ENCODE results near the gene NR1I2. TPM values are rescaled to one million over a fixed set of nuclear protein-coding genes. Genes with fewer than 3 reads are reported as not detected.

Gene NR1I2
- total and polyA plus RNA-seq, 2 donors (not counting 3 experiments of a cell fraction or from before 2014, with no cell fraction given), result 0.03 TPM; not detected in 1

DNA sequence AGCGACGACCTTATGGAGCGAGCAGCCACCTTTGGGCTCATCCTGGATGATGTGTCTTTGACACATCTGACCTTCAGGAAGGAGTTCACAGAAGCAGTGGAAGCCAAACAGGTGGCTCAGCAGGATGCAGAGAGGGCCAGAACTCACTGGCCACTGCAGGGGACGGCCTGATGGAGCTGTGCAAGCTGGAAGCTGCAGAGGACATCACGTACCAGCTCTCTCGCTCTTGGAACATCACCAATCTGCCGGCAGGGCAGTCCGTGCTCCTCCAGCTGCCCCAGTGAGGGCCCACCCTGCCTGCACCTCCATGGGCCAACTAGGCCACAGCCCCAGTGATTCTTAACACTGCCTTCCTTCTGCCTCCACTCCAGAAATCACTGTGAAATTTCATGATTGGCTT, 10.4 kb downstream of the NR1I2 start:
- H3K4me1 ChIP-seq (ENCODE audit: control insufficient read depth, extremely low read depth, insufficient read depth, low read length), result peaks cover 5% of the 10 kb centered on the region
- no peaks in the 10 kb centered on the region for H3K36me3 ChIP-seq (ENCODE audit: control insufficient read depth in 2 of 2, extremely low read depth in 1 of 2, insufficient read depth in 2 of 2, low read length in 2 of 2)
- H2AFZ ChIP-seq (ENCODE audit: low read depth, low read length), result no peak overlapping the region
- no peak overlapping the region for H3K27ac ChIP-seq (ENCODE audit: insufficient read depth, low read depth, low read length)
- no TSS peak for BruUV-seq (replicated peaks)
- FAIRE-seq (no peak), DNase-seq (ENCODE audit: low read depth, low spot score) (no peak)
- H3K4me3 ChIP-seq (replicated peaks in 1 of 3; ENCODE audit: insufficient read depth in 1 of 3, low read depth in 1 of 3, low read length in 3 of 3), result no peak overlapping the region
- ChIA-PET CTCF (no interaction called here), POLR2A (interaction anchor here (1.0 kb wide), 1 partner anchor 14 kb away, joined by 4 read pairs; no protein-coding TSS in a partner anchor)
- no peaks in the 10 kb centered on the region for H3K27me3 ChIP-seq (ENCODE audit: control insufficient read depth in 2 of 2, insufficient read depth in 2 of 2, low read length in 2 of 2)
- no peaks in the 10 kb centered on the region for H3K9me1 ChIP-seq (replicated peaks; ENCODE audit: control insufficient read depth, extremely low read depth, insufficient read depth, low read length)
- no peak overlapping the region for H3K4me2 ChIP-seq (ENCODE audit: insufficient read depth, low read length)
- H3K79me2 ChIP-seq (ENCODE audit: control insufficient read depth, insufficient read depth, low read length), result no peaks in the 10 kb centered on the region
- H3K9ac ChIP-seq (replicated peaks; ENCODE audit: extremely low read depth, insufficient read depth, low read length), result no peak overlapping the region
- intact Hi-C loops (cut with micrococcal nuclease), result no loop called here
- dilution Hi-C loops (cut with MboI; ENCODE audit: extremely low pct_ligation_motif_present, low sequenced_read_pairs), result no loop called here
- H3K9me3 ChIP-seq (replicated peaks; ENCODE audit: control insufficient read depth, insufficient read depth, low read length), result no peaks in the 10 kb centered on the region
- no peak for TF ChIP-seq POLR2A (IDR thresholded peaks at IDR 0.05; ENCODE audit: low read depth, low read length)
- TF ChIP-seq GATA2 (IDR thresholded peaks at IDR 0.05; ENCODE audit: insufficient read depth, insufficient read length, low read depth, low read length), result no peak
- TF ChIP-seq, protein P1, sequence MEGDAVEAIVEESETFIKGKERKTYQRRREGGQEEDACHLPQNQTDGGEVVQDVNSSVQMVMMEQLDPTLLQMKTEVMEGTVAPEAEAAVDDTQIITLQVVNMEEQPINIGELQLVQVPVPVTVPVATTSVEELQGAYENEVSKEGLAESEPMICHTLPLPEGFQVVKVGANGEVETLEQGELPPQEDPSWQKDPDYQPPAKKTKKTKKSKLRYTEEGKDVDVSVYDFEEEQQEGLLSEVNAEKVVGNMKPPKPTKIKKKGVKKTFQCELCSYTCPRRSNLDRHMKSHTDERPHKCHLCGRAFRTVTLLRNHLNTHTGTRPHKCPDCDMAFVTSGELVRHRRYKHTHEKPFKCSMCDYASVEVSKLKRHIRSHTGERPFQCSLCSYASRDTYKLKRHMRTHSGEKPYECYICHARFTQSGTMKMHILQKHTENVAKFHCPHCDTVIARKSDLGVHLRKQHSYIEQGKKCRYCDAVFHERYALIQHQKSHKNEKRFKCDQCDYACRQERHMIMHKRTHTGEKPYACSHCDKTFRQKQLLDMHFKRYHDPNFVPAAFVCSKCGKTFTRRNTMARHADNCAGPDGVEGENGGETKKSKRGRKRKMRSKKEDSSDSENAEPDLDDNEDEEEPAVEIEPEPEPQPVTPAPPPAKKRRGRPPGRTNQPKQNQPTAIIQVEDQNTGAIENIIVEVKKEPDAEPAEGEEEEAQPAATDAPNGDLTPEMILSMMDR (IDR thresholded peaks at IDR 0.05; ENCODE audit: extremely low read depth in 1 of 2, insufficient read depth in 1 of 2, low read depth in 1 of 2, low read length in 2 of 2), result no peak
- TF ChIP-seq, protein P2, sequence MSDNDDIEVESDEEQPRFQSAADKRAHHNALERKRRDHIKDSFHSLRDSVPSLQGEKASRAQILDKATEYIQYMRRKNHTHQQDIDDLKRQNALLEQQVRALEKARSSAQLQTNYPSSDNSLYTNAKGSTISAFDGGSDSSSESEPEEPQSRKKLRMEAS (IDR thresholded peaks at IDR 0.05; ENCODE audit: insufficient read depth, insufficient read length), result no peak
- no peak for TF ChIP-seq POLR2AphosphoS5 (IDR thresholded peaks at IDR 0.05; ENCODE audit: insufficient read depth, low read depth, low read length)
- TF ChIP-seq JUN (IDR thresholded peaks at IDR 0.05; ENCODE audit: borderline replicate concordance, insufficient read depth, insufficient read length, low read depth), result no peak
- no peak for TF ChIP-seq FOS (IDR thresholded peaks at IDR 0.05; ENCODE audit: borderline replicate concordance, insufficient read depth, low read length)
- H4K20me1 ChIP-seq (replicated peaks; ENCODE audit: control insufficient read depth, extremely low read depth, insufficient read depth, low read length), result no peaks in the 10 kb centered on the region
